Sigmoid colon (tissue), 7 donors: ENCODE results near the gene SNCAIP. TPM values are rescaled to one million over a fixed set of nuclear protein-coding genes. Genes with fewer than 3 reads are reported as not detected.

Experiments used
- DNase-seq: peaks from one replicate; pipeline ENCODE4 v3.0.0-alpha.2; 2019
- H3K27ac ChIP-seq, 4 donors: fragments of 200-600 bp; sonication (generic); one replicate each; pipeline ENCODE4 v1.5.1; 2016 to 2019; ENCODE audit warnings: mild to moderate bottlenecking in 1 of 4
- H3K27me3 ChIP-seq, 3 donors: fragments of 200-600 bp; sonication (generic); one replicate each; pipeline ENCODE4 v1.5.1; 2019; ENCODE audit warnings: mild to moderate bottlenecking in 1 of 3
- H3K36me3 ChIP-seq, 4 donors: fragments of 200-600 bp; sonication (generic); one replicate each; pipeline ENCODE4 v1.5.1; 2016 to 2019
- H3K4me1 ChIP-seq, 4 donors: fragments of 200-600 bp; sonication (generic); one replicate each; pipeline ENCODE4 v1.5.1; 2017 to 2019
- H3K4me3 ChIP-seq, 4 donors: fragments of 200-600 bp; sonication (generic); one replicate each; pipeline ENCODE4 v1.5.1; 2017 to 2019; ENCODE audit warnings: mild to moderate bottlenecking in 2 of 4, moderate library complexity in 1 of 4
- H3K9me3 ChIP-seq, 4 donors: fragments of 200-600 bp in 3 of 4; sonication (generic) in 3 of 4; one replicate each; pipeline versions ENCODE4 v1.5.1 to v1.6.1; 2013 to 2019
- EP300 ChIP-seq, 4 donors: sonication (generic); formaldehyde crosslinking; IDR thresholded peaks; one replicate each; pipeline ENCODE4 v1.6.1; 2017; ENCODE audit warnings: antibody characterized with exemption in 4 of 4
- POLR2A ChIP-seq, 2 donors: fragments of 450-650 bp; IDR thresholded peaks; one replicate each; pipeline ENCODE4 v1.6.1; 2016; ENCODE audit warnings: antibody characterized with exemption in 2 of 2, mild to moderate bottlenecking in 2 of 2, moderate library complexity in 2 of 2
- POLR2AphosphoS5 ChIP-seq, 4 donors: sonication (generic); formaldehyde crosslinking; IDR thresholded peaks; one replicate each; pipeline ENCODE4 v1.6.1; 2017; ENCODE audit warnings: antibody characterized with exemption in 4 of 4
- WGBS, 2 donors: extraction: QIAGEN DNeasy Blood & Tissue Kit; methylation state at CpG; one replicate each; pipeline ENCODE4 v1.1.7; 2013; 5-methylcytosine and 5-hydroxymethylcytosine counted together
- intact Hi-C: fragments of 100-400 bp; cut with DNase I; formaldehyde crosslinking; loops from one replicate; pipeline ENCODE4 v1.15.1; 2023
- polyA plus RNA-seq, 3 donors: library from polyadenylated mRNA; stranded (reverse); fragments of 200-250 nt; gene quantifications; one replicate each; pipeline ENCODE4 v1.2.3, GENCODE V29; 2013
- total RNA-seq, 4 donors: library from RNA; depleted of rRNA; stranded (reverse); fragments of >200 nt; gene quantifications; one replicate each; pipeline ENCODE4 v1.1.0, GENCODE V29; 2016
- TF ChIP-seq, protein P1 (sequence below), 4 experiments: fragments of 450-650 bp in 3 of 4; fragments of 200-600 bp in 1 of 4; IDR thresholded peaks; one replicate each; pipeline ENCODE4 v1.5.1; 2016 to 2019; ENCODE audit warnings: antibody characterized with exemption in 4 of 4, mild to moderate bottlenecking in 3 of 4, moderate library complexity in 2 of 4
- donor health status: healthy with polysubstance abuse.
- donor health status: Bipolar disorder and iron deficiency.
- donor health status: healthy.

The SNCAIP gene
- total and polyA plus RNA-seq, 7 donors, result 1.2 to 4.3 (median 3.2) TPM; not detected in 1

- TF ChIP-seq, protein P1, sequence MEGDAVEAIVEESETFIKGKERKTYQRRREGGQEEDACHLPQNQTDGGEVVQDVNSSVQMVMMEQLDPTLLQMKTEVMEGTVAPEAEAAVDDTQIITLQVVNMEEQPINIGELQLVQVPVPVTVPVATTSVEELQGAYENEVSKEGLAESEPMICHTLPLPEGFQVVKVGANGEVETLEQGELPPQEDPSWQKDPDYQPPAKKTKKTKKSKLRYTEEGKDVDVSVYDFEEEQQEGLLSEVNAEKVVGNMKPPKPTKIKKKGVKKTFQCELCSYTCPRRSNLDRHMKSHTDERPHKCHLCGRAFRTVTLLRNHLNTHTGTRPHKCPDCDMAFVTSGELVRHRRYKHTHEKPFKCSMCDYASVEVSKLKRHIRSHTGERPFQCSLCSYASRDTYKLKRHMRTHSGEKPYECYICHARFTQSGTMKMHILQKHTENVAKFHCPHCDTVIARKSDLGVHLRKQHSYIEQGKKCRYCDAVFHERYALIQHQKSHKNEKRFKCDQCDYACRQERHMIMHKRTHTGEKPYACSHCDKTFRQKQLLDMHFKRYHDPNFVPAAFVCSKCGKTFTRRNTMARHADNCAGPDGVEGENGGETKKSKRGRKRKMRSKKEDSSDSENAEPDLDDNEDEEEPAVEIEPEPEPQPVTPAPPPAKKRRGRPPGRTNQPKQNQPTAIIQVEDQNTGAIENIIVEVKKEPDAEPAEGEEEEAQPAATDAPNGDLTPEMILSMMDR (IDR thresholded peaks at IDR 0.05), result no peak
- no peak for TF ChIP-seq POLR2AphosphoS5 (IDR thresholded peaks at IDR 0.05)
- TF ChIP-seq POLR2A (IDR thresholded peaks at IDR 0.05), result no peak
- no peak for TF ChIP-seq EP300 (IDR thresholded peaks at IDR 0.05)
- Histone ChIP-seq H3K4me1 (peaks cover 0 to 15% (median 13%) of the 10 kb centered on the region in 4 donors), H3K27ac (no peak overlapping the region), H3K27me3 (no peaks in the 10 kb centered on the region), H3K4me3 (no peak overlapping the region), H3K9me3 (no peaks in the 10 kb centered on the region), H3K36me3 (no peaks in the 10 kb centered on the region)
- no peak for DNase-seq
- intact Hi-C loops, result loop anchor here (10.0 kb wide), 1 partner anchor 110 kb away; no protein-coding TSS in a partner anchor
- WGBS, 2 donors, result 80 to 81% methylated on average over 2 of the region's 2 CpGs
Measured at GRCh38 chr5:122304471-122305215, 7.4 kb upstream of the SNCAIP start.

- no peaks in the 10 kb centered on the region for H3K27me3 ChIP-seq
- H3K4me3 ChIP-seq, result no peak overlapping the region
- intact Hi-C loops, result loop anchor here (10.0 kb wide), 1 partner anchor 112 kb away; no protein-coding TSS in a partner anchor
- peaks cover 0 to 5% (median 4%) of the 10 kb centered on the region in 4 donors for H3K4me1 ChIP-seq
- no peaks in the 10 kb centered on the region for H3K9me3 ChIP-seq
- no peak for DNase-seq
- H3K36me3 ChIP-seq, result no peaks in the 10 kb centered on the region
- no peak overlapping the region for H3K27ac ChIP-seq
- TF ChIP-seq, protein P1 (IDR thresholded peaks at IDR 0.05), result no peak
- TF ChIP-seq POLR2AphosphoS5 (IDR thresholded peaks at IDR 0.05) (no peak), EP300 (IDR thresholded peaks at IDR 0.05) (no peak), POLR2A (IDR thresholded peaks at IDR 0.05) (no peak)
- 3 to 18% methylated on average over 2 of the region's 2 CpGs for WGBS, 2 donors
Measured at GRCh38 chr5:122306461-122306860, 5.6 kb upstream of the SNCAIP start.

DNA sequence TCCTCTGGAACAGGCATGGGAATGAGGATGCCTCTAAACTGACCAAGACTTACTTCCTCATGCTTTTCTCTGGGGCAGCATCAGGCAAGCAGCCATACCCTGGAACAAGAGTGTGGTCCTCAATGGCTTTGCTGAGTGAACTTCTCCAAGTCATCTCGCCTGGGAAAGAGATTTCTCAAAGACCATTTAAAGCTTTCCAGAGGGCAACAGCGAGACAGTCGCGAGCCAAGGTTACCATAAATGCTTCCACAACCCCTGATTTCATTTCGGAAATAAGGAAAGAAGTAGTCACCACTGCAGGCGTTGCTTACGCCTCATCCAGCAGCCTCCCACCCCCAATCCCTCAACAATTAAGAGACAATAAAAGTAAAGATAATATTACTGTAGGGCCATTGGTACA lies 1.1 kb upstream of the SNCAIP start:
- peaks cover 0 to 24% (median 19%) of the 10 kb centered on the region in 4 donors for H3K4me1 ChIP-seq
- intact Hi-C loops, result loop anchor here (5.0 kb wide), 1 partner anchor 81 kb away; no protein-coding TSS in a partner anchor
- H3K4me3 ChIP-seq, result peak overlapping the region in 3 of 4 donors; percentile 52 to 70 (median 68)
- H3K9me3 ChIP-seq, result no peaks in the 10 kb centered on the region
- peaks cover 0 to 29% (median 4%) of the 10 kb centered on the region in 3 donors for H3K27me3 ChIP-seq
- DNase-seq, result no peak
- 66 to 74% methylated on average over 7 of the region's 7 CpGs for WGBS, 2 donors
- peak overlapping the region in 2 of 4 donors; percentile 37 to 41 for H3K27ac ChIP-seq
- TF ChIP-seq POLR2A (IDR thresholded peaks at IDR 0.05), result no peak
- no peaks in the 10 kb centered on the region for H3K36me3 ChIP-seq

- Histone ChIP-seq H3K4me1 (peaks cover 0 to 24% (median 19%) of the 10 kb centered on the region in 4 donors), H3K9me3 (no peaks in the 10 kb centered on the region), H3K4me3 (peak overlapping the region; percentile 25 to 70 (median 60)), H3K27me3 (peaks cover 0 to 34% (median 4%) of the 10 kb centered on the region in 3 donors), H3K36me3 (no peaks in the 10 kb centered on the region), H3K27ac (peak overlapping the region in 3 of 4 donors; percentile 37 to 60 (median 41))
- no peak for TF ChIP-seq POLR2A (IDR thresholded peaks at IDR 0.05)
- no peak for TF ChIP-seq EP300 (IDR thresholded peaks at IDR 0.05)
- TF ChIP-seq POLR2AphosphoS5 (IDR thresholded peaks at IDR 0.05), result no peak
- TF ChIP-seq, protein P1 (IDR thresholded peaks at IDR 0.05), result no peak
- no peak for DNase-seq
- WGBS, 2 donors, result 6 to 10% methylated on average over 33 of the region's 33 CpGs
- intact Hi-C loops, result loop anchor here (5.0 kb wide), 1 partner anchor 81 kb away; no protein-coding TSS in a partner anchor
Measured at GRCh38 chr5:122311497-122311960, 508 bp upstream of the SNCAIP start.
